GM10248 (cell line): ENCODE results near the gene NXF3.
"Not testable (repeated sequence)": the region's sequence is repeated elsewhere in the genome, so short reads cannot be mapped to it uniquely, and the experiment has no call there.

Experiments
- CTCF ChIA-PET: fragments of 300-600 bp; sonication (Branson Sonifier 250); formaldehyde crosslinking; extraction: SDS; loops from one replicate; lab custom pipeline; 2021; ENCODE audit warnings: antibody characterized with exemption; lab: Yijun Ruan, JAX
- POLR2A ChIA-PET: fragments of 350-650 bp; sonication (Branson Sonifier 250); formaldehyde crosslinking; extraction: SDS; loops from one replicate; lab custom pipeline; 2020; ENCODE audit warnings: antibody characterized with exemption; lab: Yijun Ruan, JAX
- DNase-seq: peaks from one replicate; pipeline ENCODE4 v3.0.0; 2012; ENCODE audit errors: extremely low spot score
- TF ChIP-seq, protein P1 (sequence below): IDR thresholded peaks from 2 replicates; pipeline ENCODE4 v1.5.1; 2012; ENCODE audit warnings: mild to moderate bottlenecking, low read depth; ENCODE audit errors: extremely low read depth, missing control alignments, control extremely low read depth

Gene NXF3

DNA sequence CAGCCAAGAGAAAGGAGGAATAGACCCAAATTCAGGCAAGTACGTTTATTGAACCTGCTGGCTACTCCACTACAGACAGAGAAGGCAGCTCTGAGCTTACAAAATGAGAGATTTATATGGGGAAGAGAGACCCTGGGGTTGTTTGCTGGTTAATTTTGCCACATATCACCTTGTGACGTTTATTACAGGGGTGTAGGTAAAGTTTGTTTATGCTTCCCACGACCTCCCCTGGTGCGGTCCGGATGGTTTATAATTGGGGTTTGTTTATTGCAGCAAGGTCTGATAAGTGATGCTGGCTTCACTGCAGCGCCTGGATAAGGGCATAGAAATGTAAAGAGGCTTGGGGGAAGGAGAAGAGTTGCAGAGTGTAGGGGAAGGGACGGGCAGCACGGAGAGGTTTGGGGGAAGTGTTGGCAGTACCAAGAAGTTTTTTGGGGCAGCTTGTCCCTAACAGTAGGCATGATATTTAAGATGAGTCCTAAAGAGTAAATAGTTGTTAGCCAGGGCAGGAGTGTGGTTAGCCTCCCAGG is 41.6 kb downstream of the NXF3 start:
- DNase-seq = no peak
- TF ChIP-seq, protein P1, sequence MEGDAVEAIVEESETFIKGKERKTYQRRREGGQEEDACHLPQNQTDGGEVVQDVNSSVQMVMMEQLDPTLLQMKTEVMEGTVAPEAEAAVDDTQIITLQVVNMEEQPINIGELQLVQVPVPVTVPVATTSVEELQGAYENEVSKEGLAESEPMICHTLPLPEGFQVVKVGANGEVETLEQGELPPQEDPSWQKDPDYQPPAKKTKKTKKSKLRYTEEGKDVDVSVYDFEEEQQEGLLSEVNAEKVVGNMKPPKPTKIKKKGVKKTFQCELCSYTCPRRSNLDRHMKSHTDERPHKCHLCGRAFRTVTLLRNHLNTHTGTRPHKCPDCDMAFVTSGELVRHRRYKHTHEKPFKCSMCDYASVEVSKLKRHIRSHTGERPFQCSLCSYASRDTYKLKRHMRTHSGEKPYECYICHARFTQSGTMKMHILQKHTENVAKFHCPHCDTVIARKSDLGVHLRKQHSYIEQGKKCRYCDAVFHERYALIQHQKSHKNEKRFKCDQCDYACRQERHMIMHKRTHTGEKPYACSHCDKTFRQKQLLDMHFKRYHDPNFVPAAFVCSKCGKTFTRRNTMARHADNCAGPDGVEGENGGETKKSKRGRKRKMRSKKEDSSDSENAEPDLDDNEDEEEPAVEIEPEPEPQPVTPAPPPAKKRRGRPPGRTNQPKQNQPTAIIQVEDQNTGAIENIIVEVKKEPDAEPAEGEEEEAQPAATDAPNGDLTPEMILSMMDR = no peak
- CTCF ChIA-PET = no interaction called here
- POLR2A ChIA-PET = no interaction called here

DNA sequence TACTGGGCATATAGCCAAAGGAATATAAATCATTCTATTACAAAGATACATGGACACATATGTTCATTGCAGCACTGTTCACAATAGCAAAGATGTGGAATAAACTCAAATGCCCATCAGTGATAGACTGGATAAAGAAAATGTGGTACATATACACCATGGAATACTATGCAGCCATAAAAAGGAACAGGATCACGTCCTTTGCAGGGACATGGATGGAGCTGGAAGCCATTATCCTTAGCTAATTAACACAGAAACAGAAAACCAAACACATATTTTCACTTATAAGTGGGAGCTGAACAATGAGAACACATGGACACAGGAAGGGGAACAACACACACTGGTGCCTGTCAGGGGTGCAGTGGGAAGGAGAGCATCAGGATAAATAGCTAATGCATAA is 59.6 kb downstream of the NXF3 start:
- DNase-seq, POLR2A ChIA-PET, CTCF ChIA-PET: not testable (repeated sequence)
